Neural progenitor cell (in vitro differentiated cells): Measurements from ENCODE around the gene SAMD4A. TPM values are rescaled to one million over a fixed set of nuclear protein-coding genes. Genes with fewer than 3 reads are reported as not detected.

Experiments used
- DNase-seq: peaks from one replicate; pipeline ENCODE4 v3.0.0-alpha.2; 2016; ENCODE audit warnings: low spot score
- H2AFZ ChIP-seq: fragments of 200-600 bp; sonication (generic); replicated peaks from 2 replicates; pipeline ENCODE4 v1.6.1; 2016; ENCODE audit warnings: antibody characterized with exemption
- H3F3A ChIP-seq: fragments of 200-600 bp; sonication (generic); 2 replicates; pipeline ENCODE4 v1.6.1; 2016; ENCODE audit warnings: antibody characterized with exemption, low read depth
- H3K27ac ChIP-seq: fragments of 200-600 bp; sonication (generic); 2 replicates; pipeline ENCODE4 v1.5.1; 2016; ENCODE audit warnings: mild to moderate bottlenecking
- H3K27me3 ChIP-seq: fragments of 200-600 bp; sonication (generic); 2 replicates; pipeline ENCODE4 v1.6.1; 2016; ENCODE audit warnings: mild to moderate bottlenecking, moderate library complexity
- H3K36me3 ChIP-seq: fragments of 200-600 bp; sonication (generic); 2 replicates; pipeline ENCODE4 v1.5.1; 2016
- H3K4me1 ChIP-seq: fragments of 200-600 bp; sonication (generic); 2 replicates; pipeline ENCODE4 v1.6.1; 2016; ENCODE audit warnings: mixed run types
- H3K4me2 ChIP-seq: fragments of 200-600 bp; sonication (generic); 2 replicates; pipeline ENCODE4 v1.6.1; 2016
- H3K4me3 ChIP-seq: fragments of 200-600 bp; sonication (generic); 2 replicates; pipeline ENCODE4 v1.5.1; 2016
- H3K79me2 ChIP-seq: fragments of 200-600 bp; sonication (generic); 2 replicates; pipeline ENCODE4 v1.6.1; 2016; ENCODE audit warnings: low read depth
- H3K9ac ChIP-seq: fragments of 200-600 bp; sonication (generic); 2 replicates; pipeline ENCODE4 v1.6.1; 2016
- H3K9me3 ChIP-seq: fragments of 200-600 bp; sonication (generic); 2 replicates; pipeline ENCODE4 v1.5.1; 2016; ENCODE audit warnings: low read depth
- H4K20me1 ChIP-seq: fragments of 200-600 bp; sonication (generic); 2 replicates; pipeline ENCODE4 v1.6.1; 2016; ENCODE audit warnings: low read depth
- H3K27ac Mint-ChIP-seq: 3 replicates; pipeline ENCODE4 v1.8.0; 2021; ENCODE audit warnings: mixed read lengths
- H3K27me3 Mint-ChIP-seq: 2 replicates; pipeline ENCODE4 v1.8.0; 2022; ENCODE audit warnings: low read depth, mild to moderate bottlenecking, inconsistent platforms, moderate library complexity, mixed read lengths; ENCODE audit not compliant: insufficient read depth
- H3K36me3 Mint-ChIP-seq: 3 replicates; pipeline ENCODE4 v1.8.0; 2021; ENCODE audit warnings: mixed read lengths
- H3K4me1 Mint-ChIP-seq: 3 replicates; pipeline ENCODE4 v1.8.0; 2021; ENCODE audit warnings: mixed read lengths
- H3K4me3 Mint-ChIP-seq: 3 replicates; pipeline ENCODE4 v1.8.0; 2021; ENCODE audit warnings: mild to moderate bottlenecking, moderate library complexity, mixed read lengths
- H3K9me3 Mint-ChIP-seq: 3 replicates; pipeline ENCODE4 v1.8.0; 2020; ENCODE audit warnings: mixed read lengths
- CTCF ChIP-seq: fragments of 200-600 bp; sonication (generic); IDR thresholded peaks from 2 replicates; pipeline ENCODE4 v1.5.1; 2017; ENCODE audit warnings: antibody characterized with exemption, mild to moderate bottlenecking
- EZH2 ChIP-seq: fragments of 200-600 bp; sonication (generic); IDR thresholded peaks from 2 replicates; pipeline ENCODE4 v1.6.1; 2017; ENCODE audit warnings: antibody characterized with exemption, mild to moderate bottlenecking, moderate library complexity
- EZH2phosphoT487 ChIP-seq: fragments of 200-600 bp; sonication (generic); IDR thresholded peaks from 2 replicates; pipeline ENCODE4 v1.6.1; 2017; ENCODE audit warnings: antibody characterized with exemption
- total RNA-seq: library from RNA; depleted of rRNA; stranded (reverse); fragments of >200 nt; gene quantifications from 2 replicates; pipeline ENCODE4 v1.2.3, GENCODE V29; 2015; ENCODE audit warnings: low replicate concordance

Gene SAMD4A
- total RNA-seq, 1 donor from 2014 or later, result 4.3 TPM

DNA sequence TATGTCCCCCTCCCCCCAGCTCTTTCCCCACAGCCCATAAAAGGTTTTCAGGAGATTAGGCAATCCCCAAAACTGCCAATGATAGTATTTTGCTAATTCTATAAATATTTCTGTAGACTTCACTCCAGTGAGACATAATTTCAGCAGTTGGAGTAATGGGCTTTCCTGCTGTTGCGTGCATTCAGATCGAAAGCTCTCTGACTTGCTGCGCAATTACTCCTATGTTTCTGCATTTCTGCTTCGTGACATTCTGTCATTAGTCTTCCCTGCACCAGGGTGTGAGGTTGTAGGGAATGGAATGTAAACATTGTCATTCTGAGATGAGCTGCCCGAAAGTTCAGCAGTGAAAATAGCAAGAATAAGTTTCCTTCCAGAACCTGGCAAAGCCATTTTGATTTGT is 58.2 kb downstream of the SAMD4A start:
- no peak overlapping the region for H3K4me3 ChIP-seq
- no peak overlapping the region for H3K4me3 Mint-ChIP-seq
- no peak overlapping the region for H3K27ac ChIP-seq
- no peaks in the 10 kb centered on the region for H3K36me3 ChIP-seq
- no peaks in the 10 kb centered on the region for H3K27me3 Mint-ChIP-seq
- H3K27me3 ChIP-seq, result no peaks in the 10 kb centered on the region
- H3K27ac Mint-ChIP-seq, result no peak overlapping the region
- DNase-seq, result no peak
- H3K9ac ChIP-seq, result no peak overlapping the region
- H2AFZ ChIP-seq, result no peak overlapping the region
- H3K9me3 Mint-ChIP-seq, result peaks cover 8% of the 10 kb centered on the region
- H3K4me2 ChIP-seq, result no peak overlapping the region
- no peaks in the 10 kb centered on the region for H3K9me3 ChIP-seq
- H3K4me1 Mint-ChIP-seq, result peaks cover 38% of the 10 kb centered on the region
- peaks cover 4% of the 10 kb centered on the region for H3F3A ChIP-seq
- H3K4me1 ChIP-seq, result peaks cover 16% of the 10 kb centered on the region
- TF ChIP-seq EZH2, result no peak
- no peak for TF ChIP-seq CTCF
- no peak for TF ChIP-seq EZH2phosphoT487
- no peaks in the 10 kb centered on the region for H4K20me1 ChIP-seq
- peaks cover 3% of the 10 kb centered on the region for H3K36me3 Mint-ChIP-seq
- H3K79me2 ChIP-seq, result no peaks in the 10 kb centered on the region

- peaks cover 4% of the 10 kb centered on the region for H3F3A ChIP-seq
- TF ChIP-seq EZH2phosphoT487 (no peak), EZH2 (no peak), CTCF (no peak)
- H3K36me3 Mint-ChIP-seq, result no peaks in the 10 kb centered on the region
- no peaks in the 10 kb centered on the region for H3K9me3 Mint-ChIP-seq
- H3K4me3 ChIP-seq, result no peak overlapping the region
- H4K20me1 ChIP-seq, result no peaks in the 10 kb centered on the region
- H3K79me2 ChIP-seq, result no peaks in the 10 kb centered on the region
- no peaks in the 10 kb centered on the region for H3K9me3 ChIP-seq
- DNase-seq, result no peak
- no peaks in the 10 kb centered on the region for H3K27me3 Mint-ChIP-seq
- H3K27ac ChIP-seq, result no peak overlapping the region
- no peak overlapping the region for H3K4me2 ChIP-seq
- H3K27me3 ChIP-seq, result no peaks in the 10 kb centered on the region
- peak overlapping the region; percentile 64 for H3K4me3 Mint-ChIP-seq
- peak overlapping the region; percentile 98 for H3K27ac Mint-ChIP-seq
- peaks cover 16% of the 10 kb centered on the region for H3K4me1 ChIP-seq
- H2AFZ ChIP-seq, result peak overlapping the region; percentile 7
- H3K9ac ChIP-seq, result no peak overlapping the region
- peaks cover 38% of the 10 kb centered on the region for H3K4me1 Mint-ChIP-seq
- H3K36me3 ChIP-seq, result no peaks in the 10 kb centered on the region
These were observed 60.3 kb downstream of the SAMD4A start for GRCh38 chr14:54627219-54627539.

DNA sequence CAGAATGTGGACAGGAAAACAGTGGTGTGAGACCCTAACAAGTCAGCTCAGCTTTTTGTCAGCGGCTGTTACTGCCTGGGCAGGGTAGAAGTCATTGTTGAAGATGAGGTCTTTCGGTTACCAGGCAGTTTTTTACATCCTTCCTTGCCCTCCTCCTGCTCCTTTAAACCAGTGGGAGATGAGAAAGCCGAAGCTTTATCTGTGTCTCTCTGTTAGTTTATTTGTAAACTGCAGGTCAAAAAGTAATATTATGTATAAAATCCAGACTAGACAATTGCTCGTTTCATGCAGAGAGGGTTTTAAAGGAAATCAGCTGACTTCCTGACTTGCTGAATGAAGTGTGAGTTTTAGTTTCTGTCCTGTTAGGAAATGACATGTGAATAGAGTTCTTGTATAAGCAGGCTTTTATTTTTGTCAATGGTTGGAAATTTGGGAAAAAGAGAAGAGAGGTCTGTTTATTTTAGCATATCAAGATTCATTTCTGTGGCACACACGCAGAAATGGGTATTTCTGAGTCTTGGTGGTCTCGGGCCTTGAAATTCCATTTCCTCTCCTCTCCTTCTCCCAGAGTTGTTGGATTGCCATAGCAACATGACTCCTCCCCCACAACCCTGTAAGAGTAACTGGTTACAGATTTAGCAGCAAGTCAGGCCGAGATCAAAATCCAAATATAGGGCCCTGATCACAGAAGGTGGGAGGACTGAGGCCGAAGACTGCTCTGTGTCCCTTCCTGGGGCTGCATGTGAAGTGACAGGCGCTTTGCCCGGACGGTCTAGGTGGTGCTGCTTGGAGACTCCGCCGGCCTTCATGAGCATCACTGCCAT is 60.8 kb downstream of the SAMD4A start:
- Histone ChIP-seq H3K4me3 (no peak overlapping the region), H3K36me3 (no peaks in the 10 kb centered on the region), H3K27me3 (no peaks in the 10 kb centered on the region), H2AFZ (peak overlapping the region; percentile 62), H3K4me1 (peaks cover 16% of the 10 kb centered on the region), H3K9me3 (no peaks in the 10 kb centered on the region), H4K20me1 (no peaks in the 10 kb centered on the region), H3K27ac (no peak overlapping the region), H3K9ac (no peak overlapping the region), H3K79me2 (no peaks in the 10 kb centered on the region), H3K4me2 (peak overlapping the region; percentile 45), H3F3A (peaks cover 4% of the 10 kb centered on the region)
- DNase-seq, result peak; percentile 56
- H3K9me3 Mint-ChIP-seq, result no peaks in the 10 kb centered on the region
- TF ChIP-seq EZH2phosphoT487 (no peak), CTCF (no peak), EZH2 (no peak)
- peak overlapping the region; percentile 64 for H3K4me3 Mint-ChIP-seq
- H3K4me1 Mint-ChIP-seq, result peaks cover 38% of the 10 kb centered on the region
- peak overlapping the region; percentile 98 for H3K27ac Mint-ChIP-seq
- no peaks in the 10 kb centered on the region for H3K36me3 Mint-ChIP-seq
- H3K27me3 Mint-ChIP-seq, result no peaks in the 10 kb centered on the region
